HG02884 (cell line): ENCODE data around the gene PRICKLE1.

Experiments
- ATAC-seq: cut with Tn5 transposase; IDR thresholded peaks from one replicate; pipeline ENCODE4 v1.9.1; 2021; ENCODE audit warnings: mild to moderate bottlenecking, moderate library complexity; ENCODE audit not compliant: unreplicated experiment

PRICKLE1 gene

GRCh38 chr12:42498549-42499247 lies 90.8 kb downstream of the PRICKLE1 start:
- no peak for ATAC-seq

DNA sequence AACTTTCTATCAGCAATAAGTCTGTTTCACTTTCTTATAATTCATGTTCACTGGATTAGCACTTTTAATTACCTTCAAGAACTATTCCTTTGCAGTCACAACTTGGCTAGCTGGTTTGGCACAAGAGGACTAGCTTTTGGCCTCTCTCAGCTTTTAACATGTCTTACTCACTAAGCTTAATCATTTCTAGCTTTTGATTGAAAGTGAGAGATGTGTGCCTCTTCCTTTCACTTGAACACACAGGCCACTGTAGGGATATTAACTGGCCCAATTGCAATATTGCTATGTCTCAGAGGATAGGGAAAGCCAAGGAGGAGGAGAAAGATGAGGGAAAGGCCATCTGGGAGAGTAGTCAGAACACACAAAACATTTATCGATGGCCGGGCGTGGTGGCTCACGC lies 92.7 kb downstream of the PRICKLE1 start:
- ATAC-seq: no peak

- no peak for ATAC-seq
Measured at GRCh38 chr12:42495244-42495643, 94.3 kb downstream of the PRICKLE1 start.

- ATAC-seq: no peak
Measured at GRCh38 chr12:42492267-42492666, 97.3 kb downstream of the PRICKLE1 start.

DNA sequence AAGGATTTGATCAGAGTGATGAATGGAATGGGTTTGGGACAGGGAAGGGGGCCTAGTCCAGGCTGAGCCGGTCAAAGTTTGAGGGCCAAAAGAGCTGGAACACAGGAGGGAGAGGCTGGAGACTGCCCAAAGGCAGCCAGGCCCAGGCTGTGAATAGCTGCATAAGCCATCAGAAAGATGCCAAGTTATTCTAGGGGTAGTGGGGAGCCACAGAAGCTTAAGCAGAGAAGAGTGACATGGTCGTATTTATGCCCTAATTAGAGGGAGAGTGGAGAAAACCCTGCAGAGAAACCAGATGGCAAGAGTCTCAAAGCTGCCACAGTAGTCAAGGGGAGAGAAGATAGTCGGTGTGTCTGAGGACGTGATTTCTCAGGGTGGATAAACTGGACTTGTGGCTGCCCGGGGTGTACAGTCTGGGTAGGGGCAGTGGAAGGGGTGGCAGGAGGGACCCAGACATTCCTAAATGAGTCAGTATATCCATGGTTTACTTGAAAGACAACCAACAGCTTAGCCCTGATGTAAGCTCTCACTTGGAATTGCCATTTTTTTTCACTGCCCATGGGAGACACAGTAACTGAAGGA lies 99.2 kb downstream of the PRICKLE1 start:
- no peak for ATAC-seq

GRCh38 chr12:42486407-42486806 lies 103.1 kb downstream of the PRICKLE1 start:
- ATAC-seq: no peak

GRCh38 chr12:42485823-42486222 lies 103.7 kb downstream of the PRICKLE1 start:
- ATAC-seq: no peak

- ATAC-seq: no peak
Measured at GRCh38 chr12:42484996-42485395, 104.5 kb downstream of the PRICKLE1 start.

GRCh38 chr12:42483521-42483790 lies 106.1 kb downstream of the PRICKLE1 start:
- peak; percentile 18 for ATAC-seq

- ATAC-seq: peak; percentile 64
Measured at GRCh38 chr12:42482748-42483520, 106.6 kb downstream of the PRICKLE1 start.

GRCh38 chr12:42482041-42482747 lies 107.4 kb downstream of the PRICKLE1 start:
- ATAC-seq: no peak

- ATAC-seq: no peak
Measured at GRCh38 chr12:42481368-42481767, 108.2 kb downstream of the PRICKLE1 start.

GRCh38 chr12:42477941-42478340 lies 111.6 kb downstream of the PRICKLE1 start:
- no peak for ATAC-seq

DNA sequence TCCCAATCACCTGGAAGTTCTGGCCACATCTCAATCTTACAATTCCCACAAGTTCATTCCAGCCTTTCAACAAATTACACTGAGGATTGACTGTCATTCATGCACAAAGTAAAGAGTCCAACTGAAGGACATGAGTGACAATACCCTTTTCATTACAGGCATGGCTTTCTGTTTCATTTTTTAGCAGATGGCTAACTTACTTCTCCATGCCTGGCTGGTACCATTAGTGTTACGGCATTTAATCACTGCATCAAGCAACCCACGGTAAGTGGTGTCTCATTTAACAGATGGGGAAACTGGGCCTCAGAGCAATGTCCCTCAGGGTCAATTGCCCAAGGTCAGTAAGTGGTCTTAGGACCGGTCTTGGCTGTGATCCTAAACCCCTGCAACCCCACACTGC lies 114.4 kb downstream of the PRICKLE1 start:
- no peak for ATAC-seq

GRCh38 chr12:42474391-42474790 lies 115.2 kb downstream of the PRICKLE1 start:
- no peak for ATAC-seq

DNA sequence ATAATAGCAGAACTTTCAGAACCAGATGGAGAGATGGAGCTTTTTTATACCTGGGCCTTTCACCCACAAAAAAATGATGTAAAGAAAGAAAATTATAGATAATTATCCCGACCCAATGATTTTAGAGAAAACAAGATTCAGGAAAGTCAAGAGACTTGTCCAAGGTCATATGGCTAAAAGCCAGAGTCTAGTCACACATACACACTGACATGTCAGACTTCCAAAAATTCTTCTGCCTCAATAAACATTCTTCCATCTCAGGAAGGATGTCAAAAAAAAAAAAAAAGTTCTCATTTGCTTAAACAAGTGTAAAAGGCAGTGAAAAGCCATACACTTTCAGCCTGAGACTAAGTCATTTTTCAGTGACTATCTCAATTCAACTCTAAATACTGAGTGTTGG lies 116.0 kb downstream of the PRICKLE1 start:
- ATAC-seq: no peak

GRCh38 chr12:42473130-42473529 lies 116.4 kb downstream of the PRICKLE1 start:
- ATAC-seq: no peak

GRCh38 chr12:42472376-42472775 lies 117.2 kb downstream of the PRICKLE1 start:
- no peak for ATAC-seq

DNA sequence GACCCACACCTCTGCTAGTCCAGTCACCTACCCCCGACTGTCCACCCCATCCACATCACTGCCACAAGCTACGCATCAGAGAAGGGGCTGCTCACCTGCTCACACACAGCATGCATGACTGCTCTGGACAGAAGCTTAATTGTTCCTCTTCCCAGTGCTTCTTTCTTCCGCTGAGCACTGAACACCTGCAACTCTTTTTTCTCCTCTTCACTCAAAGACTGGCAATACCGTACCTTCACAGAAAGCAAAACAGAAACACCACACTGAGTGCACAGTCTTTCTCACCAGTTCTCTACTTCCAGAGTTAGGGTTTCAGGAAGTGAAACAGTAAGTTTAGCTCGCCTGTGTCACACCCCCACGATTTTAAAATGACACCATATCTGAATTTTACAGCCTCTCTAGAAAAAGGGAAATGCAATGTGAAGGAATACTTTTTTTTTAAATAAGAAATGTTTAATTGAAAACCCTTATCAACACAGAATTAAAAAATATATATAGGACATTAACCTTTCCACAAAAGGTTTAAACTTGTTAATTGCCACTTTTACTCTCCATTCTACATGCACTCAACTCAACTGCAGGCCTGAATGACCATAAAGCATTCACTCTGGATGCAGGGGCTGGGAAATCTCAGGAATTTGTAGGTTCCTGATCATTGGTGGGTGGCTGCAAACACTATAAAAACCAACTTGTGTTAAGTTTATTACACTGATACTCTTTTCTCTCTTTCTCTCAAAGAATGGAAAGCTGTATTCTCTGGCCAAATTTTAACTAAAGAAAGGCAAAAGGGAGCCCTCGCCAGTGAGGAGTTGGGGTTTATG lies 120.0 kb downstream of the PRICKLE1 start:
- peak; percentile 96 for ATAC-seq

GRCh38 chr12:42468921-42469320 lies 120.6 kb downstream of the PRICKLE1 start:
- ATAC-seq: peak; percentile 3

GRCh38 chr12:42468341-42468821 lies 121.2 kb downstream of the PRICKLE1 start:
- no peak for ATAC-seq
